Mesendoderm (in vitro differentiated cells): Measurements from ENCODE around the gene RAPGEF3.

Experiments
- DNase-seq: peaks from one replicate; pipeline ENCODE4 v3.0.0; 2013
- H2AK5ac ChIP-seq: 2 replicates; pipeline ENCODE4 v1.6.1; 2013; ENCODE audit warnings: low read length, inconsistent platforms
- H2BK120ac ChIP-seq: 2 replicates; pipeline ENCODE4 v1.6.1; 2013; ENCODE audit warnings: low read depth, mild to moderate bottlenecking, low read length, moderate library complexity, mixed read lengths
- H2BK15ac ChIP-seq: replicated peaks from 2 replicates; pipeline ENCODE4 v1.6.1; 2013; ENCODE audit warnings: low read depth, mild to moderate bottlenecking, moderate library complexity
- H2BK5ac ChIP-seq: 2 replicates; pipeline ENCODE4 v1.6.1; 2013; ENCODE audit warnings: low read length, inconsistent platforms
- H3K18ac ChIP-seq: 2 replicates; pipeline ENCODE4 v1.6.1; 2013; ENCODE audit warnings: mild to moderate bottlenecking, low read length, mixed read lengths
- H3K23ac ChIP-seq: one replicate; pipeline ENCODE4 v1.6.1; 2013; ENCODE audit warnings: low read length
- H3K27ac ChIP-seq: 2 replicates; pipeline ENCODE4 v1.5.1; 2013; ENCODE audit warnings: low read depth, mild to moderate bottlenecking, inconsistent platforms, low read length, moderate library complexity
- H3K27me3 ChIP-seq: 2 replicates; pipeline ENCODE4 v1.6.1; 2013; ENCODE audit warnings: low read length, control low read depth, mild to moderate bottlenecking, inconsistent platforms; ENCODE audit not compliant: insufficient read depth, poor library complexity
- H3K36me3 ChIP-seq: 2 replicates; pipeline ENCODE4 v1.6.1; 2013; ENCODE audit warnings: low read length, inconsistent platforms; ENCODE audit not compliant: control insufficient read depth, insufficient read depth
- H3K4ac ChIP-seq: one replicate; pipeline ENCODE4 v1.6.1; 2013; ENCODE audit warnings: low read depth, mild to moderate bottlenecking, low read length, moderate library complexity
- H3K4me1 ChIP-seq: 2 replicates; pipeline ENCODE4 v1.6.1; 2013; ENCODE audit warnings: low read depth, low read length, inconsistent platforms; ENCODE audit not compliant: control insufficient read depth
- H3K4me2 ChIP-seq: 2 replicates; pipeline ENCODE4 v1.6.1; 2013; ENCODE audit warnings: low read length
- H3K4me3 ChIP-seq: 2 replicates; pipeline ENCODE4 v1.5.1; 2013; ENCODE audit warnings: mild to moderate bottlenecking, low read length
- H3K56ac ChIP-seq: one replicate; pipeline ENCODE4 v1.6.1; 2013; ENCODE audit warnings: low read length
- H3K79me1 ChIP-seq: 2 replicates; pipeline ENCODE4 v1.6.1; 2013; ENCODE audit warnings: low read length, inconsistent platforms
- H3K79me2 ChIP-seq: 2 replicates; pipeline ENCODE4 v1.6.1; 2013; ENCODE audit warnings: mild to moderate bottlenecking, low read length; ENCODE audit not compliant: control insufficient read depth, insufficient read depth
- H3K9ac ChIP-seq: 2 replicates; pipeline ENCODE4 v1.6.1; 2013; ENCODE audit warnings: low read length, inconsistent platforms
- H4K5ac ChIP-seq: one replicate; pipeline ENCODE4 v1.6.1; 2013; ENCODE audit warnings: low read length
- H4K8ac ChIP-seq: one replicate; pipeline ENCODE4 v1.6.1; 2013; ENCODE audit warnings: low read depth, mild to moderate bottlenecking, control low read depth, low read length, moderate library complexity
- WGBS: extraction: QIAGEN DNeasy Blood & Tissue Kit; methylation state at CpG from one replicate; pipeline ENCODE4 v1.1.7; 2013; ENCODE audit warnings: low lambda C conversion rate, missing lambda C conversion rate; ENCODE audit not compliant: insufficient coverage; ENCODE audit errors: extremely low coverage; 5-methylcytosine and 5-hydroxymethylcytosine counted together

RAPGEF3 gene

GRCh38 chr12:47758584-47758833, 171 bp downstream of the RAPGEF3 start:
- Histone ChIP-seq H3K79me1 (peaks cover 9% of the 10 kb centered on the region), H3K4me3 (peak overlapping the region; percentile 48)

DNA sequence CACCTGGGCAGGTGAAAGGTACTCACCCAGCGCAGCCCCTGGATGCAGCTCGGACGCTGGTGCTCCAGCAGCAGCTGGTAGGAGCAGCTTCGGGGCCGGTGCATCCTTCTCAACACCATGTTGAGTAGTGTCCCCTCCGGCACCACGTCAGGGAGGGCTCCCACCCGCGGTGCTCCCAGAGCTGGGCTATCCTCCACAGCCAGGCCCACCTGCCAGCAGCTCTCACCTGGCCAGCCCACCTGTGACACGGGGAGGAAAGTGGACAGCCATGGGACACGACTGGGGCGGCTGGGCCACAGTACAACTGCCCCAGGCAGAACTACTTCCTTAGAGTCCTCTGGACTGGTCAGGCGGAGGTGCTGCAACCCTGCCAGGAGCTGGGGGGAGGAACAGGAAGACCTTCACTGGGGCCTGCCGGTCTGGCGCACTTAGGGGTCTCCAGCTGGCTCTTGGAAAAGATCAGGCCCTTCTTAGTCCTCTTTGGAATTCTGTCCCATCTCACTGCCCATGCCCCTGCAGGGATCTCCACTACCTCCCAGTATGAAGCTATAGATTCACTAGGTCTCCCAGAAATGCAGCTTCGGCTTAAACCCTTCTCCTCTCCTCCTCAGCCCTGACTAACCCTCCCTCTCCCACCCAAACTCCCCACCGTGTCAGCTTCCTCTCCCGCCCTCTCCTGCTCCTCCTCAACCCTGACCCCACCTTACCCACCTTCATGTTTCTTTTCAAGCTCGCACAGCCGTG, 668 bp downstream of the RAPGEF3 start:
- Histone ChIP-seq H3K23ac (peak overlapping the region; percentile 72), H4K5ac (no peak overlapping the region), H3K4me3 (peak overlapping the region; percentile 48), H3K36me3 (no peaks in the 10 kb centered on the region), H2BK5ac (peak overlapping the region; percentile 62), H3K4ac (peak overlapping the region; percentile 5), H3K56ac (peak overlapping the region; percentile 90), H3K79me1 (peaks cover 10% of the 10 kb centered on the region), H2BK120ac (no peak overlapping the region), H3K27ac (peak overlapping the region; percentile 82), H2AK5ac (peak overlapping the region; percentile 98), H3K4me1 (peaks cover 41% of the 10 kb centered on the region), H3K79me2 (peaks cover 8% of the 10 kb centered on the region), H3K18ac (peak overlapping the region; percentile 62), H3K9ac (peak overlapping the region; percentile 72), H3K4me2 (peak overlapping the region; percentile 81), H4K8ac (no peak overlapping the region), H2BK15ac (no peak overlapping the region), H3K27me3 (no peaks in the 10 kb centered on the region)
- WGBS = no CpG with 5 or more reads among the region's 20 CpGs
- peak; percentile 72 for DNase-seq

More at GRCh38 chr12:47758584-47758833, 171 bp downstream of the RAPGEF3 start:
- H2BK5ac ChIP-seq = peak overlapping the region; percentile 27
- H2BK15ac ChIP-seq = no peak overlapping the region
- no peak overlapping the region for H2AK5ac ChIP-seq
- peak overlapping the region; percentile 44 for H3K4ac ChIP-seq
- peak overlapping the region; percentile 72 for H3K9ac ChIP-seq
- H2BK120ac ChIP-seq = peak overlapping the region; percentile 10
- no peak overlapping the region for H4K5ac ChIP-seq
- no peak overlapping the region for H4K8ac ChIP-seq
- H3K18ac ChIP-seq = peak overlapping the region; percentile 62
- H3K36me3 ChIP-seq = no peaks in the 10 kb centered on the region
- WGBS = no CpG with 5 or more reads among the region's 10 CpGs
- H3K79me2 ChIP-seq = peaks cover 8% of the 10 kb centered on the region
- peak overlapping the region; percentile 82 for H3K27ac ChIP-seq
- H3K4me2 ChIP-seq = peak overlapping the region; percentile 81
- H3K56ac ChIP-seq = peak overlapping the region; percentile 90
- H3K4me1 ChIP-seq = peaks cover 37% of the 10 kb centered on the region
- no peak for DNase-seq
- H3K27me3 ChIP-seq = no peaks in the 10 kb centered on the region
- H3K23ac ChIP-seq = no peak overlapping the region

GRCh38 chr12:47757364-47757839, 1.3 kb downstream of the RAPGEF3 start:
- peak overlapping the region; percentile 98 for H2AK5ac ChIP-seq
- peak overlapping the region; percentile 72 for H3K9ac ChIP-seq
- peak overlapping the region; percentile 72 for H3K23ac ChIP-seq
- no peak overlapping the region for H2BK120ac ChIP-seq
- H3K27me3 ChIP-seq = no peaks in the 10 kb centered on the region
- peak overlapping the region; percentile 11 for H3K18ac ChIP-seq
- H3K4ac ChIP-seq = peak overlapping the region; percentile 5
- peak overlapping the region; percentile 37 for H2BK5ac ChIP-seq
- H3K56ac ChIP-seq = peak overlapping the region; percentile 90
- no peak overlapping the region for H4K8ac ChIP-seq
- no peak overlapping the region for H2BK15ac ChIP-seq
- no CpG with 5 or more reads among the region's 7 CpGs for WGBS
- H3K4me2 ChIP-seq = peak overlapping the region; percentile 81
- no peak for DNase-seq
- no peak overlapping the region for H4K5ac ChIP-seq
- no peaks in the 10 kb centered on the region for H3K36me3 ChIP-seq
- no peak overlapping the region for H3K4me3 ChIP-seq
- H3K4me1 ChIP-seq = peaks cover 45% of the 10 kb centered on the region
- peaks cover 8% of the 10 kb centered on the region for H3K79me2 ChIP-seq
- peaks cover 14% of the 10 kb centered on the region for H3K79me1 ChIP-seq
- peak overlapping the region; percentile 82 for H3K27ac ChIP-seq

DNA sequence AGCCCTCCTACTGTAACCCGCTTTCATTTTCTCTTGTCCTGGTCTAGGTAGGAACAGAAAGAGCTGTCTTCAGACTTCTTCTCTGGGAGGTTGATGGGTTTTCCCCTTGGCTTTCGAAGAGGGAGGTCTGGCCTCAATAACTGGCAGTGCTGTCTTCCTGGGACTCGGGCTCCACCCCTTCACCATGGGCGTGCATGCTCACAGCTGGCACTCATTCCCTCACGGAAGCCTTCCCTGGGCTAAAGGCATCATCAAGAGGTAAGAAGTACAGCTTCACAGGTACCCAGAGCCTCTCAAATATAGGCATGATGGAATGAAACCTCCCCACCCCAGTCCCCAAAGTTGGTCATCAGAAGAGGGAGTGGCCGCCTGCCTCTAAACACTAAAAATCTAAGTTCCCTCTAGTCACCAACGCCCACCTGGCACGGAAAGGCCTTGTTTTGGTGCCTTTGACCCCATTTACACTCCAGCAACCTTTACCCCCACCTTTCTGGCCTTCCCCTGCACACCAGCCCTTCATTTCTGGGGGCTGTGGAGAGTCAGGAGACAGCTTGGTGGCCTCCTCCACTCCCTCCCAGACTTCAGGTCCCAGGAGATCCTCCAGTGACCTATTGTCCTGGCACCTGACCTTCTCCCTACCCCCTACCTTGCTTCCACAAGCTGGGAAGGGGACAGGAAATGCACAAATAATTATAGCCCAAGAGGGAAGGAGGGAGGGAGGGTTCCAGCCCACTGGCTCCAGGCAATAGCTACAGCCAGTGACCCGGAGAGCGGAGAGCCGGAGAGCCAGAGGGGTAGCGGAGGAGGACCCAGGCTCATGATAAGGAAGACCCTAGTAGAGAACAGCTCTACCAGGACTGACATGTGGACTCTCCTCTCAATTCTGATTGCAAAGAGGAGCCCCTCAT, 2.8 kb downstream of the RAPGEF3 start:
- Histone ChIP-seq H3K18ac (no peak overlapping the region), H3K27me3 (no peaks in the 10 kb centered on the region), H3K4ac (no peak overlapping the region), H2BK5ac (no peak overlapping the region), H4K8ac (no peak overlapping the region), H3K23ac (no peak overlapping the region), H3K36me3 (no peaks in the 10 kb centered on the region), H3K4me1 (peaks cover 47% of the 10 kb centered on the region), H2AK5ac (peak overlapping the region; percentile 0), H4K5ac (no peak overlapping the region), H3K79me2 (peaks cover 8% of the 10 kb centered on the region), H3K9ac (peak overlapping the region; percentile 6), H2BK120ac (no peak overlapping the region), H3K4me2 (no peak overlapping the region), H3K79me1 (peaks cover 16% of the 10 kb centered on the region), H3K27ac (no peak overlapping the region), H2BK15ac (no peak overlapping the region), H3K4me3 (no peak overlapping the region), H3K56ac (peak overlapping the region; percentile 12)
- WGBS = no CpG with 5 or more reads among the region's 12 CpGs
- no peak for DNase-seq

- Histone ChIP-seq H3K79me2 (peaks cover 8% of the 10 kb centered on the region), H3K56ac (peak overlapping the region; percentile 67), H3K36me3 (no peaks in the 10 kb centered on the region), H4K5ac (no peak overlapping the region), H3K27ac (no peak overlapping the region), H2BK15ac (no peak overlapping the region), H3K4me2 (no peak overlapping the region), H3K18ac (no peak overlapping the region), H2BK5ac (no peak overlapping the region), H3K79me1 (peaks cover 14% of the 10 kb centered on the region), H3K4me3 (no peak overlapping the region), H3K4me1 (peaks cover 47% of the 10 kb centered on the region), H3K23ac (no peak overlapping the region), H3K27me3 (no peaks in the 10 kb centered on the region), H3K4ac (no peak overlapping the region), H2BK120ac (no peak overlapping the region), H2AK5ac (peak overlapping the region; percentile 87), H3K9ac (no peak overlapping the region), H4K8ac (no peak overlapping the region)
- no peak for DNase-seq
- no CpG with 5 or more reads among the region's 3 CpGs for WGBS
Observed at GRCh38 chr12:47754881-47755280, 3.8 kb downstream of the RAPGEF3 start.
